Mesodermal cell (in vitro differentiated cells): ENCODE results near the gene IGF2.

Source experiments
- H3K27ac ChIP-seq: 2 replicates; pipeline ENCODE4 v1.7.0; 2013; ENCODE audit warnings: mild to moderate bottlenecking, low read depth, low read length, moderate library complexity; ENCODE audit not compliant: severe bottlenecking
- H3K36me3 ChIP-seq: 2 replicates; pipeline ENCODE4 v1.7.1; 2013; ENCODE audit warnings: mild to moderate bottlenecking, low read length, moderate library complexity; ENCODE audit not compliant: control insufficient read depth, insufficient read depth
- H3K4me1 ChIP-seq: one replicate; pipeline ENCODE4 v1.7.1; 2013; ENCODE audit warnings: mild to moderate bottlenecking, low read length; ENCODE audit not compliant: insufficient read depth, control insufficient read depth, poor library complexity, severe bottlenecking
- H3K4me3 ChIP-seq: 2 replicates; pipeline ENCODE4 v1.7.0; 2013; ENCODE audit warnings: low read length, control low read depth, mild to moderate bottlenecking; ENCODE audit not compliant: insufficient read depth, poor library complexity, severe bottlenecking; ENCODE audit errors: extremely low read depth
- H3K9me3 ChIP-seq: 2 replicates; pipeline ENCODE4 v1.7.1; 2013; ENCODE audit warnings: mild to moderate bottlenecking, low read length, moderate library complexity; ENCODE audit not compliant: control insufficient read depth
- WGBS, 2 experiments: methylation state at CpG; one replicate each; pipeline ENCODE4 v1.1.5; 2013; ENCODE audit warnings: missing lambda C conversion rate in 2 of 2; ENCODE audit not compliant: insufficient coverage in 2 of 2; 5-methylcytosine and 5-hydroxymethylcytosine counted together

The IGF2 gene

GRCh38 chr11:2151500-2152257 is 12.5 kb upstream of the IGF2 start:
- no peak overlapping the region for H3K27ac ChIP-seq
- no peaks in the 10 kb centered on the region for H3K36me3 ChIP-seq
- H3K9me3 ChIP-seq: no peaks in the 10 kb centered on the region
- peaks cover 4% of the 10 kb centered on the region for H3K4me1 ChIP-seq
- 6 to 8% methylated on average over 18 to 21 of the region's 22 CpGs for WGBS, 2 experiments
- H3K4me3 ChIP-seq: no peak overlapping the region

- 30 to 59% methylated on average over 6 to 8 of the region's 11 CpGs for WGBS, 2 experiments
- Histone ChIP-seq H3K9me3 (no peaks in the 10 kb centered on the region), H3K36me3 (no peaks in the 10 kb centered on the region), H3K27ac (no peak overlapping the region), H3K4me1 (peaks cover 4% of the 10 kb centered on the region), H3K4me3 (no peak overlapping the region)
Measured at GRCh38 chr11:2149864-2150847, 11.0 kb upstream of the IGF2 start.

DNA sequence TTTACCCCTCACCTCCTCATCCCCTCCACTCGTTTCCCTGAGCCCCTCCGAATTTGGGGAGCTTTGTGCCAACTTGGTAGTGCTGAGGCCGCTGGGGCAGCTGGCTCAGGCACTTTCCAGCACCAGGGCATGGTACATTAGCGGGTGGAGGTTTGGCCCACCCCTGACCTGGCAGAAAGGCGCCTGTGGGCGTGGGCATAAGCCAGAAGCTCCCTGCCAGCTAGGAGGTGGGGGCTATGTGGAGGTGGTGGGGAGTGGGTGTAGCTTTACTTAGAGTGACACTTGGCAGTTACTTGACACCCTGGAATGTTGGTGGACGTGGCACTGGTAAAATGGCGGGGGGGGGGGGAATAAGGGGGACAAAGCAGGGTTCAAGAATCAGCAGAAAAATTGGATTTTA is 10.3 kb upstream of the IGF2 start:
- Histone ChIP-seq H3K4me1 (peaks cover 4% of the 10 kb centered on the region), H3K9me3 (no peaks in the 10 kb centered on the region), H3K36me3 (no peaks in the 10 kb centered on the region), H3K27ac (no peak overlapping the region), H3K4me3 (no peak overlapping the region)
- 64 to 74% methylated on average over 6 to 7 of the region's 8 CpGs for WGBS, 2 experiments

DNA sequence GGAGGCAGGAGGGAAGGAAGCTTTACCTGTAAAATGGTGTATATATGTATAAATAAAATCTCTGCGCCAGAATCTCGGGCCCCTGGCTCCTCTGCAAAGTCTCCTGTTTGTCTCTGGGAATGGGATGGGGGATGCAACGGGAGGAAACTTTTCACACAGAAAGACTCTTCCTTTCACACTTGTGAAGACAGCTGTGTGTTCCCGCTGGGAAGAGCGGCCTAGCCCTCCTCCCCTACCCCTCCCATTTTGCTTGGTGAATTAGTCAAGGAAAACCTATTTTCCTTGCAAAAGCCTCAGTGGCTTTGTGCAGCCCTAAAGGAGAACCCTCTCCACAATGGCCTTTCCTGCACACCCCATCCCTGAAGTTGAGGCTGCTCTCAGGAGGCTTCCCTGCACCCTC is 9.4 kb upstream of the IGF2 start:
- Histone ChIP-seq H3K4me3 (no peak overlapping the region), H3K36me3 (no peaks in the 10 kb centered on the region), H3K27ac (no peak overlapping the region), H3K9me3 (no peaks in the 10 kb centered on the region), H3K4me1 (peaks cover 4% of the 10 kb centered on the region)
- WGBS, 2 experiments: 80% methylated on average over 1 of the region's 5 CpGs; no CpG with 5 or more reads in 1 of the 2 experiments

GRCh38 chr11:2147391-2147790 is 8.2 kb upstream of the IGF2 start:
- H3K4me1 ChIP-seq: peaks cover 4% of the 10 kb centered on the region
- no peaks in the 10 kb centered on the region for H3K36me3 ChIP-seq
- WGBS, 2 experiments: 40 to 46% methylated on average over 8 to 9 of the region's 11 CpGs
- no peak overlapping the region for H3K4me3 ChIP-seq
- H3K9me3 ChIP-seq: no peaks in the 10 kb centered on the region
- no peak overlapping the region for H3K27ac ChIP-seq

DNA sequence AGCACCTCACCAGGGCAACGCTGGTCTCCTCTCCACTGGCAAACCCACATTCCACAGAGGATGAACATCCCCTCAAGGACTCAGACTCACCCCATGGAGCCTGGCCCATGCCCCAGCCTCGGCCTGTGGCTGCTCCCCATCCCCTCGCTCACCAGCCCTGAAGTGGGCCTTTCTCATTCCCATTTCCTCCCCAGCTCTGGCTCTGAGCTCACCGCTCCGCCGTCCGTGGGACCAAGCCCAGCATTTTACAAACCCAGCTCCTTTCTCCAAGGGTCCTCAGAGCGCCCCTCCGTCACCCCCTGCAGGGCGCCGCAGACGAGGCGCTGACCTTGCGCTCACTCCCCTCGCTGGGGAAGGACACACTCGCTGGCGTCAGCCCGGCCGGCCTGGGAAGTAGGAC is 6.9 kb upstream of the IGF2 start:
- H3K9me3 ChIP-seq: no peaks in the 10 kb centered on the region
- H3K27ac ChIP-seq: no peak overlapping the region
- peaks cover 4% of the 10 kb centered on the region for H3K4me1 ChIP-seq
- 2 to 30% methylated on average over 7 to 12 of the region's 19 CpGs for WGBS, 2 experiments
- H3K4me3 ChIP-seq: no peak overlapping the region
- no peaks in the 10 kb centered on the region for H3K36me3 ChIP-seq

DNA sequence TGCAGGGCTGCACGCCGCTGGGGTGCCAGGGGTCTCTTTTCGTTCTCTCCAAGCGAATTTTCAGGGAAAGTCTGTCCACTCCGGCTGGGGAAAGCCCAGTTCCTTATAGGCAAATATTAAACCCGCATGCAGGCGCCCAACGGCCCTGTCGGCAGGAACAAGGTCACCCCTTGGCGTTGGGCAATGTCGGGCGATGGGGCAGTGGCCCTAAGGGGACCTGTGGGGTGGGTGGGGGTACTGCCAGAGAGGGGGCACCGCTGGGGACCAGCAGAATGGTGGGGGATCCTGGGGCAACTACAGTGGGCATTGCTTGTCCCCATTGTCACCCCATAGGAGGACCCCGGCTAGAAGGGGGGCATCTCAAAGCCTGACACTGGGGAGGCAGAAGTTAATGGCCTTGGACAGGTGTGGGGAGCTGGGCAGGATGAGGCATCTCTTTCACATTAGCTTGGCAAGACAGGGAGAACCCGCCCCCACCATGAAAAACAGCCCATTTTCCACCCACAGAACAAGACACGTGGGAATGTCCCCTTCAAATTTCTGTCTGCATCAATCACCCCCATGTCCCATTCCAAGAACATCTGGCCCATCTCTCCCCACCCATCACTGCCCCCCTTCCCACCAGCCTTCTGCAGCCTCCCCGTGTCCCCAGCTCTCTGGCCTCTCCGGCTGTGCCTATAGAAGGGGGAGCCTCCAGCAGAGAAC is 5.5 kb upstream of the IGF2 start:
- H3K36me3 ChIP-seq: no peaks in the 10 kb centered on the region
- 17 to 21% methylated on average over 14 to 16 of the region's 18 CpGs for WGBS, 2 experiments
- no peaks in the 10 kb centered on the region for H3K9me3 ChIP-seq
- H3K4me1 ChIP-seq: peaks cover 4% of the 10 kb centered on the region
- H3K4me3 ChIP-seq: no peak overlapping the region
- no peak overlapping the region for H3K27ac ChIP-seq

DNA sequence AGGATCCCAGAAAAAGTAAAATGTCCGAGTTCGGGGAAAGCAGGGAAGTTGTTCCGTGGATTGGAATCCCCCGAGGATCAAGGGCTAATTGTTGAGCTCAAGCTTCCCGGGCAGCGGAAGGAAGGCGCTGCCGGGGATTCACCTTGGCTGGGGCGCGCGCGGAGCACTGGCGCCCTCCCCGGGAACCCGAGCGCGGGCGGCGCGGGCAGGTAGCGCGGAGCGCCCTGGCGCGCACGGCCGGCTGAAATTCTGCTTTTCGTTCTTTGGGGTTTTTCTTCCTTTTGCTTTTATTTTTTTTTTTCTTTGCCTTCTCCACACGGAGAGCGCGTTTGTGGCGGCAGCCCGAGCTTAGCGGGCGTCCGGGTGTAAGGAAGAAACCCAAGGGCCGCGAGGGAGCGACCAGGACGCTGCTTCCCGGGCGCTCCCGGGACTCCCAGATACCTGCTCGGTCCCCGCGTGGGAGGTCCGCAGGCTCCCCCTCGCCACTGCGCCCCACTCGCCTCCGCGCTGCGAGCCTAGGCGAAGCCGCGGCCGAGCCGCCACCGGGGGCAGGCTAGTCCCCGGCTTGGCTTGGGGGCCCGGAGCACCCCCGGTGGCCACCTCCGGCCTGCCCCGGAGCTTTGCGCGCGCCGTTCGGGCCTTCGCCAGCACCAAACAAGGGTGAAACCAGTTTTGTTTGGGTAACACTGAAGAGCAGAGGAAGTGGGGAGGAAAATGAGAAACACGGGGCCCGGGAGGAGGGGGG is 4.8 kb upstream of the IGF2 start:
- Histone ChIP-seq H3K4me1 (peaks cover 4% of the 10 kb centered on the region), H3K9me3 (no peaks in the 10 kb centered on the region), H3K27ac (no peak overlapping the region), H3K4me3 (no peak overlapping the region), H3K36me3 (no peaks in the 10 kb centered on the region)
- 1 to 3% methylated on average over 62 to 72 of the region's 72 CpGs for WGBS, 2 experiments

DNA sequence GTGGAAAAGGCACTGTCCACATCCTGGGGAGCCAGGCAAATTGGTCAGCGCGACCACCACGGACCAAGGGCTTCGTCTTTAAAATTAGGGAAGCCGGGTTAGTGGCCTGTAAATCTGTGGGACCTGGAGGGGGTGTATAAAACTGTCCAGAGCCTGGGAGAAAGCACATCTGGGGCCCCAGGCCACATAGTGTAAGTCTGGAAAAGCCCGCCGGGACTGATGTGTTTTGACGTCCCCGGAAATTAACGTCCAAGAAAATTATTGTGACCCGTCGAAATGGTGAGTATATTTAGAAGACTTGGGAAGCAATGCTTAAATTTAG is 4.2 kb upstream of the IGF2 start:
- peaks cover 4% of the 10 kb centered on the region for H3K4me1 ChIP-seq
- H3K9me3 ChIP-seq: no peaks in the 10 kb centered on the region
- no peak overlapping the region for H3K27ac ChIP-seq
- H3K4me3 ChIP-seq: no peak overlapping the region
- WGBS, 2 experiments: 7 to 8% methylated on average over 10 to 12 of the region's 12 CpGs
- H3K36me3 ChIP-seq: no peaks in the 10 kb centered on the region

GRCh38 chr11:2142762-2143202 is 3.6 kb upstream of the IGF2 start:
- Histone ChIP-seq H3K4me3 (no peak overlapping the region), H3K9me3 (no peaks in the 10 kb centered on the region), H3K4me1 (peaks cover 1% of the 10 kb centered on the region), H3K27ac (no peak overlapping the region), H3K36me3 (no peaks in the 10 kb centered on the region)
- WGBS, 2 experiments: 8 to 12% methylated on average over 3 to 5 of the region's 6 CpGs
